ENCODE data around the gene WFDC12.

GRCh38 chr20:45101333-45101850, 22.9 kb downstream of the WFDC12 start:
- no peak for TF ChIP-seq EP300 (IDR thresholded peaks at IDR 0.05; ENCODE audit: borderline replicate concordance)
- no peak for TF ChIP-seq REST (IDR thresholded peaks at IDR 0.05; ENCODE audit: low read depth)
- no peak for TF ChIP-seq YY1 (IDR thresholded peaks at IDR 0.05; ENCODE audit: low read depth)
- no peak for TF ChIP-seq TCF12 (IDR thresholded peaks at IDR 0.05; ENCODE audit: low read depth)
- TF ChIP-seq CREB1 (IDR thresholded peaks at IDR 0.05; ENCODE audit: low read depth), result no peak
- no peak for TF ChIP-seq TAF1 (IDR thresholded peaks at IDR 0.05; ENCODE audit: low read depth)
- no peak for TF ChIP-seq RAD21 (IDR thresholded peaks at IDR 0.05; ENCODE audit: low read depth)
- TF ChIP-seq, protein P1, sequence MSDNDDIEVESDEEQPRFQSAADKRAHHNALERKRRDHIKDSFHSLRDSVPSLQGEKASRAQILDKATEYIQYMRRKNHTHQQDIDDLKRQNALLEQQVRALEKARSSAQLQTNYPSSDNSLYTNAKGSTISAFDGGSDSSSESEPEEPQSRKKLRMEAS (IDR thresholded peaks at IDR 0.05), result no peak
- TF ChIP-seq CEBPB (IDR thresholded peaks at IDR 0.05), result no peak
- TF ChIP-seq ZBTB7A (IDR thresholded peaks at IDR 0.05; ENCODE audit: low read depth), result no peak
- no peak for TF ChIP-seq FOXM1 (IDR thresholded peaks at IDR 0.05; ENCODE audit: borderline replicate concordance, low read depth)
- no peak for TF ChIP-seq TEAD4 (IDR thresholded peaks at IDR 0.05)
- no peak for TF ChIP-seq USF1 (IDR thresholded peaks at IDR 0.05)

Data from Ishikawa (cell line).